Esophagus muscularis mucosa (tissue), 4 donors: ENCODE measurements around the gene ACVR2B.

Source experiments
- CTCF ChIP-seq, 3 experiments: fragments of 200-600 bp in 2 of 3; fragments of 450-650 bp in 1 of 3; sonication (generic) in 2 of 3; IDR thresholded peaks; one replicate each; pipeline ENCODE4 v1.5.1; 2017 to 2019; ENCODE audit warnings: antibody characterized with exemption in 3 of 3, mild to moderate bottlenecking in 2 of 3, moderate library complexity in 1 of 3
- EP300 ChIP-seq: sonication (generic); formaldehyde crosslinking; IDR thresholded peaks from one replicate; pipeline ENCODE4 v1.6.1; 2017; ENCODE audit warnings: antibody characterized with exemption
- POLR2A ChIP-seq: fragments of 450-650 bp; IDR thresholded peaks from one replicate; pipeline ENCODE4 v1.6.1; 2017; ENCODE audit warnings: antibody characterized with exemption, moderate library complexity, mild to moderate bottlenecking, low read depth

- TF ChIP-seq POLR2A (no peak), EP300 (no peak), CTCF (IDR thresholded peaks at IDR 0.05) (no peak)
Measured at GRCh38 chr3:38534180-38534579, 80.5 kb downstream of the ACVR2B start.
